MM.1S (cell line): ENCODE measurements around the gene PNMA8C.

Experiments
- EZH2 ChIP-seq: fragments of 300-600 bp; sonication (generic); optimal IDR thresholded peaks from 2 replicates; pipeline ENCODE3; 2017; ENCODE audit warnings: low read depth, mild to moderate bottlenecking, antibody characterized with exemption, low read length, mixed read lengths
- TF ChIP-seq, protein P1 (sequence below): fragments of 300-600 bp; sonication (generic); IDR thresholded peaks from 2 replicates; pipeline ENCODE4 v1.5.1; 2016; ENCODE audit warnings: antibody characterized with exemption, low read length, mixed read lengths

DNA sequence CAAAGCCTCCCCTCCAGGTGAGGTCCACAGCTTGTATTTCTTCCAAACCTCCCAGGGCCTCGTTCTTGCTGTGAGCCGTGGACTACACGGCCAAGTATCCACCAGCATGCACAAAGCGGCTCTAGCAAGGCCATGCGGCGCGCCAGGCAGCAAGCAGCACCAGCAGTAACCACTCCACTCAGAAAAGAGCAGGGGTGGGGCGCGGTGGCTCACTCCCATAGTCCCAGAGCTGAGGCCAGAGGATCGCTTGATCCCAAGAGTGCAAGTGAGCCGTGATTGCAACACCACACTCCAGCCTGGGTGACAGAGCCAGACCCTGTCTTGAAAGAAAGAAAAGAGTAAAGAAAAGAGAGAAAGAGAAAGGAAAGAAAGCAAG, 20.1 kb downstream of the PNMA8C start:
- TF ChIP-seq, protein P1, sequence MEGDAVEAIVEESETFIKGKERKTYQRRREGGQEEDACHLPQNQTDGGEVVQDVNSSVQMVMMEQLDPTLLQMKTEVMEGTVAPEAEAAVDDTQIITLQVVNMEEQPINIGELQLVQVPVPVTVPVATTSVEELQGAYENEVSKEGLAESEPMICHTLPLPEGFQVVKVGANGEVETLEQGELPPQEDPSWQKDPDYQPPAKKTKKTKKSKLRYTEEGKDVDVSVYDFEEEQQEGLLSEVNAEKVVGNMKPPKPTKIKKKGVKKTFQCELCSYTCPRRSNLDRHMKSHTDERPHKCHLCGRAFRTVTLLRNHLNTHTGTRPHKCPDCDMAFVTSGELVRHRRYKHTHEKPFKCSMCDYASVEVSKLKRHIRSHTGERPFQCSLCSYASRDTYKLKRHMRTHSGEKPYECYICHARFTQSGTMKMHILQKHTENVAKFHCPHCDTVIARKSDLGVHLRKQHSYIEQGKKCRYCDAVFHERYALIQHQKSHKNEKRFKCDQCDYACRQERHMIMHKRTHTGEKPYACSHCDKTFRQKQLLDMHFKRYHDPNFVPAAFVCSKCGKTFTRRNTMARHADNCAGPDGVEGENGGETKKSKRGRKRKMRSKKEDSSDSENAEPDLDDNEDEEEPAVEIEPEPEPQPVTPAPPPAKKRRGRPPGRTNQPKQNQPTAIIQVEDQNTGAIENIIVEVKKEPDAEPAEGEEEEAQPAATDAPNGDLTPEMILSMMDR: no peak
- no peak for TF ChIP-seq EZH2
